IMR-90 (cell line): Measurements from ENCODE around the gene SLC36A2. TPM values are rescaled to one million over a fixed set of nuclear protein-coding genes. Genes with fewer than 3 reads are reported as not detected.

Source experiments
- ATAC-seq: fragments of 200-7000 bp; cut with Tn5 transposase; 2 replicates; pipeline ENCODE4 v1.9.1; 2020; ENCODE audit warnings: low read depth, mild to moderate bottlenecking, moderate library complexity
- BruUV-seq: library from RNA; stranded (reverse); fragments of 400-500 nt; replicated peaks from 2 replicates; lab custom pipeline; 2021; lab: Mats Ljungman, UMichigan
- CTCF ChIA-PET: fragments of 300-600 bp; formaldehyde crosslinking; extraction: SDS; loops from one replicate; lab custom pipeline; 2021; ENCODE audit warnings: antibody characterized with exemption; lab: Yijun Ruan, JAX
- POLR2A ChIA-PET: fragments of 300-600 bp; sonication (Branson Sonifier 250); formaldehyde crosslinking; loops from one replicate; lab custom pipeline; 2022; ENCODE audit warnings: antibody characterized with exemption; ENCODE audit not compliant: unreplicated experiment; lab: Charles Lee
- DNase-seq: peaks from one replicate; pipeline ENCODE4 v3.0.0; 2013
- H2AFZ ChIP-seq: replicated peaks from 2 replicates; pipeline ENCODE3; 2013; ENCODE audit warnings: low read length, mild to moderate bottlenecking; ENCODE audit not compliant: poor library complexity
- H2AK5ac ChIP-seq: 2 replicates; pipeline ENCODE4 v1.6.1; 2013; ENCODE audit warnings: low read depth, low read length, inconsistent platforms
- H2AK9ac ChIP-seq: replicated peaks from 2 replicates; pipeline ENCODE3; 2013; ENCODE audit warnings: mild to moderate bottlenecking, low read depth, low read length, moderate library complexity; ENCODE audit not compliant: poor library complexity
- H2BK120ac ChIP-seq: 2 replicates; pipeline ENCODE4 v1.6.1; 2013; ENCODE audit warnings: low read depth, low read length, inconsistent platforms
- H2BK15ac ChIP-seq: 3 replicates; pipeline ENCODE4 v1.6.1; 2013; ENCODE audit warnings: low read depth, low read length, inconsistent platforms
- H2BK20ac ChIP-seq: 2 replicates; pipeline ENCODE4 v1.6.1; 2013; ENCODE audit warnings: low read depth, mild to moderate bottlenecking, inconsistent platforms, low read length, moderate library complexity
- H2BK5ac ChIP-seq: 2 replicates; pipeline ENCODE4 v1.6.1; 2013; ENCODE audit warnings: mild to moderate bottlenecking, low read depth, low read length, inconsistent platforms; ENCODE audit not compliant: poor library complexity, severe bottlenecking
- H3K14ac ChIP-seq: replicated peaks from 2 replicates; pipeline ENCODE4 v1.6.1; 2013; ENCODE audit warnings: low read depth, low read length, inconsistent platforms
- H3K18ac ChIP-seq: 2 replicates; pipeline ENCODE4 v1.6.1; 2013; ENCODE audit warnings: low read depth, low read length, control low read depth
- H3K23ac ChIP-seq: 2 replicates; pipeline ENCODE4 v1.6.1; 2013; ENCODE audit warnings: low read depth, low read length, inconsistent platforms
- H3K27ac ChIP-seq: 2 replicates; pipeline ENCODE4 v1.5.1; 2013; ENCODE audit warnings: mild to moderate bottlenecking, control low read depth, low read length; ENCODE audit not compliant: insufficient read depth
- H3K27me3 ChIP-seq: 2 replicates; pipeline ENCODE4 v1.6.1; 2013; ENCODE audit warnings: low read length; ENCODE audit not compliant: control insufficient read depth, insufficient read depth
- H3K36me3 ChIP-seq: 2 replicates; pipeline ENCODE4 v1.6.1; 2013; ENCODE audit warnings: low read length, mixed read lengths; ENCODE audit not compliant: control insufficient read depth, insufficient read depth
- H3K4ac ChIP-seq: 2 replicates; pipeline ENCODE4 v1.6.1; 2013; ENCODE audit warnings: low read depth, low read length, inconsistent platforms
- H3K4me1 ChIP-seq: 2 replicates; pipeline ENCODE4 v1.6.1; 2013; ENCODE audit warnings: low read length, mixed read lengths; ENCODE audit not compliant: control insufficient read depth, insufficient read depth
- H3K4me2 ChIP-seq: 2 replicates; pipeline ENCODE4 v1.6.1; 2013; ENCODE audit warnings: low read depth, mild to moderate bottlenecking, control low read depth, low read length, moderate library complexity
- H3K4me3 ChIP-seq: 2 replicates; pipeline ENCODE4 v1.5.1; 2013; ENCODE audit warnings: low read depth, mild to moderate bottlenecking, control low read depth, low read length, moderate library complexity; ENCODE audit not compliant: insufficient read depth
- H3K56ac ChIP-seq: 2 replicates; pipeline ENCODE4 v1.6.1; 2013; ENCODE audit warnings: low read length, inconsistent platforms; ENCODE audit not compliant: insufficient read depth; ENCODE audit errors: extremely low read depth
- H3K79me1 ChIP-seq, 2 experiments: 2 replicates each; pipeline ENCODE4 v1.6.1; 2013; ENCODE audit warnings: low read length in 2 of 2, inconsistent platforms in 1 of 2, low read depth in 1 of 2
- H3K9ac ChIP-seq: 2 replicates; pipeline ENCODE4 v1.6.1; 2013; ENCODE audit warnings: low read depth, low read length, control low read depth
- H3K9me1 ChIP-seq: 2 replicates; pipeline ENCODE4 v1.6.1; 2013; ENCODE audit warnings: low read length, inconsistent platforms; ENCODE audit not compliant: insufficient read depth
- H3K9me3 ChIP-seq: 2 replicates; pipeline ENCODE4 v1.6.1; 2013; ENCODE audit warnings: low read length; ENCODE audit not compliant: control insufficient read depth, insufficient read depth
- H4K20me1 ChIP-seq: 2 replicates; pipeline ENCODE4 v1.6.1; 2013; ENCODE audit warnings: low read length, inconsistent platforms; ENCODE audit not compliant: insufficient read depth
- H4K5ac ChIP-seq: 2 replicates; pipeline ENCODE4 v1.6.1; 2013; ENCODE audit warnings: mild to moderate bottlenecking, low read depth, low read length, control low read depth
- H4K8ac ChIP-seq, 2 experiments: 2 replicates each; pipeline ENCODE4 v1.6.1; 2013; ENCODE audit warnings: low read depth in 2 of 2, low read length in 2 of 2, control low read depth in 1 of 2, inconsistent platforms in 1 of 2
- H4K91ac ChIP-seq: 2 replicates; pipeline ENCODE4 v1.6.1; 2013; ENCODE audit warnings: low read depth, low read length, inconsistent platforms; ENCODE audit not compliant: insufficient read depth
- MAFK ChIP-seq: IDR thresholded peaks from 2 replicates; pipeline ENCODE4 v1.6.1; 2012; ENCODE audit warnings: low read depth, low read length, improper control_type of control experiment
- MAZ ChIP-seq: IDR thresholded peaks from 2 replicates; pipeline ENCODE4 v1.6.1; 2012; ENCODE audit warnings: low read depth, mild to moderate bottlenecking, low read length, improper control_type of control experiment, moderate library complexity, borderline replicate concordance
- RFX5 ChIP-seq: IDR thresholded peaks from 2 replicates; pipeline ENCODE4 v1.8.0; 2012; ENCODE audit warnings: low read depth, mild to moderate bottlenecking, low read length, moderate library complexity
- WGBS, 2 experiments: methylation state at CpG; one replicate each; pipeline versions ENCODE4 v1.1.5 to v1.1.7; 2013; ENCODE audit warnings: missing lambda C conversion rate in 2 of 2; ENCODE audit not compliant: insufficient read length in 1 of 2; ENCODE audit errors: extremely low coverage in 2 of 2; 5-methylcytosine and 5-hydroxymethylcytosine counted together
- dilution Hi-C: fragments of 300-500 bp; cut with HindIII; formaldehyde crosslinking; loops from one replicate; pipeline ENCODE4 v1.14.3; 2018; ENCODE audit warnings: low sequenced_read_pairs; ENCODE audit not compliant: unreplicated experiment
- in situ Hi-C: fragments of 300-500 bp; cut with MboI; formaldehyde crosslinking; loops from 3 replicates; pipeline ENCODE4 v1.14.3; 2019; ENCODE audit warnings: low sequenced_read_pairs, inconsistent platforms, mixed read lengths
- intact Hi-C: fragments of 100-400 bp; cut with micrococcal nuclease; formaldehyde crosslinking; loops from 2 replicates; pipeline ENCODE4 v1.10.0; 2022
- polyA plus RNA-seq, 3 experiments: library from polyadenylated mRNA; depleted of rRNA; stranded (reverse); fragments of >200 nt; gene quantifications; 2 replicates each; pipeline ENCODE4 v1.2.3, GENCODE V29; 2012; ENCODE audit warnings: low replicate concordance in 1 of 3
- total RNA-seq: library from RNA; depleted of rRNA; stranded (reverse); fragments of >200 nt; gene quantifications from 2 replicates; pipeline ENCODE4 v1.2.3, GENCODE V29; 2012

The SLC36A2 gene
- total and polyA plus RNA-seq, 2 of the 4 experiments (the other 2 are of a cell fraction), result not detected

DNA sequence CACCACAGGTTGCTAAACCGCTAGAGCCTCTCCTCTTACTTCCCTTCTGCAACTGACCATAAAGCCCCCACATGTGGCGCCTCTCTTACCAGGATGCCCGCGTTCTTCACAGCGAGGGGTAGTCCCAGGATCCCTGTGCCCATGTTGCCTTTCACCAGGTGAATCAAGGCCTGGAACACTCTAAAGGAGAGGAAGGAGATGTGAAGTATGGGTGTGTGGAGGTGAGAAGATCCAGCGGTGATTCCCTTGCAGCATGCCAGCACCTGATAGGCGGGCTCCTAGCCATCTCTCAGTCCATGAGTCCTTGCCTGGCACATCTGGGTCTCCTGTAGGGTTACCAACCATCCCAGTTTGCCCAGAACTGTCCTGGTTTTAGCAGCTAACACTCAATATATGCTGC is 3.3 kb downstream of the SLC36A2 start:
- Histone ChIP-seq H3K4ac (no peak overlapping the region), H2BK5ac (no peak overlapping the region), H3K4me3 (no peak overlapping the region), H3K14ac (no peak overlapping the region), H3K23ac (no peak overlapping the region), H4K91ac (no peak overlapping the region), H3K79me1 (no peaks in the 10 kb centered on the region), H2BK120ac (no peak overlapping the region), H3K36me3 (no peaks in the 10 kb centered on the region), H3K18ac (no peak overlapping the region), H2BK15ac (no peak overlapping the region), H2AK5ac (no peak overlapping the region), H3K4me1 (no peaks in the 10 kb centered on the region), H4K5ac (no peak overlapping the region), H3K9me3 (no peaks in the 10 kb centered on the region), H3K27me3 (peaks cover 5% of the 10 kb centered on the region), H2AK9ac (no peak overlapping the region), H3K27ac (no peak overlapping the region), H3K9ac (no peak overlapping the region), H4K20me1 (no peaks in the 10 kb centered on the region), H3K56ac (no peak overlapping the region), H4K8ac (no peak overlapping the region), H2BK20ac (no peak overlapping the region), H2AFZ (no peak overlapping the region), H3K4me2 (no peak overlapping the region), H3K9me1 (no peaks in the 10 kb centered on the region)
- DNase-seq (no peak), ATAC-seq (no peak)
- no TSS peak for BruUV-seq
- ChIA-PET POLR2A (no interaction called here), CTCF (no interaction called here)
- in situ Hi-C loops (no loop called here), dilution Hi-C loops (no loop called here), intact Hi-C loops (no loop called here)
- no CpG with 5 or more reads among the region's 7 CpGs for WGBS, 2 experiments
- TF ChIP-seq MAZ, result no peak
- TF ChIP-seq RFX5, result no peak
- TF ChIP-seq MAFK, result no peak
